GM23338 (cell line): ENCODE results near the gene TMPRSS13.
A peak's percentile ranks its signal among the peaks of the same experiment; 100 is the strongest.

Experiments
- CTCF ChIP-seq, 2 experiments: fragments of 200-600 bp in 1 of 2; sonication (generic) in 1 of 2; conservative IDR thresholded peaks; 2 replicates each; pipeline versions ENCODE4 v1.5.1 to v1.6.1; 2016 to 2017; ENCODE audit warnings: antibody characterized with exemption in 2 of 2, low read depth in 2 of 2, mild to moderate bottlenecking in 2 of 2, moderate library complexity in 1 of 2
- EZH2 ChIP-seq: fragments of 200-600 bp; sonication (generic); IDR thresholded peaks from one replicate; pipeline ENCODE4 v1.8.0; 2017; ENCODE audit warnings: antibody characterized with exemption, mild to moderate bottlenecking, low read depth; ENCODE audit not compliant: unreplicated experiment
- POLR2AphosphoS5 ChIP-seq: IDR thresholded peaks from 2 replicates; pipeline ENCODE4 v1.6.1; 2016; ENCODE audit warnings: antibody characterized with exemption, low read depth
- ZNF114 ChIP-seq: fragments of 250-450 bp; sonication (Bioruptor Pico); IDR thresholded peaks from 2 replicates; pipeline ENCODE4 v1.5.0; 2020; ENCODE audit warnings: mild to moderate bottlenecking, moderate library complexity
- TF ChIP-seq, protein P1 (sequence below): IDR thresholded peaks from 2 replicates; pipeline ENCODE4 v1.6.1; 2016; ENCODE audit warnings: antibody characterized with exemption
- TF ChIP-seq, protein P2 (sequence below): IDR thresholded peaks from one replicate; pipeline ENCODE4 v1.6.1; 2018; ENCODE audit warnings: antibody characterized with exemption; ENCODE audit not compliant: unreplicated experiment

- TF ChIP-seq CTCF (conservative IDR thresholded peaks at IDR 0.05; ENCODE audit: low read depth in 2 of 2), result peak in 1 of 2 experiments; percentile 21; a peak in 3 of 4 replicates
- TF ChIP-seq, protein P1, sequence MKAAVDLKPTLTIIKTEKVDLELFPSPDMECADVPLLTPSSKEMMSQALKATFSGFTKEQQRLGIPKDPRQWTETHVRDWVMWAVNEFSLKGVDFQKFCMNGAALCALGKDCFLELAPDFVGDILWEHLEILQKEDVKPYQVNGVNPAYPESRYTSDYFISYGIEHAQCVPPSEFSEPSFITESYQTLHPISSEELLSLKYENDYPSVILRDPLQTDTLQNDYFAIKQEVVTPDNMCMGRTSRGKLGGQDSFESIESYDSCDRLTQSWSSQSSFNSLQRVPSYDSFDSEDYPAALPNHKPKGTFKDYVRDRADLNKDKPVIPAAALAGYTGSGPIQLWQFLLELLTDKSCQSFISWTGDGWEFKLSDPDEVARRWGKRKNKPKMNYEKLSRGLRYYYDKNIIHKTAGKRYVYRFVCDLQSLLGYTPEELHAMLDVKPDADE, result no peak
- TF ChIP-seq POLR2AphosphoS5, result no peak
- no peak for TF ChIP-seq ZNF114 (CRISPR knock-in tag)
- TF ChIP-seq EZH2, result no peak
- TF ChIP-seq, protein P2, sequence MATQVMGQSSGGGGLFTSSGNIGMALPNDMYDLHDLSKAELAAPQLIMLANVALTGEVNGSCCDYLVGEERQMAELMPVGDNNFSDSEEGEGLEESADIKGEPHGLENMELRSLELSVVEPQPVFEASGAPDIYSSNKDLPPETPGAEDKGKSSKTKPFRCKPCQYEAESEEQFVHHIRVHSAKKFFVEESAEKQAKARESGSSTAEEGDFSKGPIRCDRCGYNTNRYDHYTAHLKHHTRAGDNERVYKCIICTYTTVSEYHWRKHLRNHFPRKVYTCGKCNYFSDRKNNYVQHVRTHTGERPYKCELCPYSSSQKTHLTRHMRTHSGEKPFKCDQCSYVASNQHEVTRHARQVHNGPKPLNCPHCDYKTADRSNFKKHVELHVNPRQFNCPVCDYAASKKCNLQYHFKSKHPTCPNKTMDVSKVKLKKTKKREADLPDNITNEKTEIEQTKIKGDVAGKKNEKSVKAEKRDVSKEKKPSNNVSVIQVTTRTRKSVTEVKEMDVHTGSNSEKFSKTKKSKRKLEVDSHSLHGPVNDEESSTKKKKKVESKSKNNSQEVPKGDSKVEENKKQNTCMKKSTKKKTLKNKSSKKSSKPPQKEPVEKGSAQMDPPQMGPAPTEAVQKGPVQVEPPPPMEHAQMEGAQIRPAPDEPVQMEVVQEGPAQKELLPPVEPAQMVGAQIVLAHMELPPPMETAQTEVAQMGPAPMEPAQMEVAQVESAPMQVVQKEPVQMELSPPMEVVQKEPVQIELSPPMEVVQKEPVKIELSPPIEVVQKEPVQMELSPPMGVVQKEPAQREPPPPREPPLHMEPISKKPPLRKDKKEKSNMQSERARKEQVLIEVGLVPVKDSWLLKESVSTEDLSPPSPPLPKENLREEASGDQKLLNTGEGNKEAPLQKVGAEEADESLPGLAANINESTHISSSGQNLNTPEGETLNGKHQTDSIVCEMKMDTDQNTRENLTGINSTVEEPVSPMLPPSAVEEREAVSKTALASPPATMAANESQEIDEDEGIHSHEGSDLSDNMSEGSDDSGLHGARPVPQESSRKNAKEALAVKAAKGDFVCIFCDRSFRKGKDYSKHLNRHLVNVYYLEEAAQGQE, result no peak
Measured at GRCh38 chr11:117923773-117924172, 5.4 kb downstream of the TMPRSS13 start.
